GM21576 (cell line): ENCODE data around the gene RPUSD3.

Source experiments
- ATAC-seq: cut with Tn5 transposase; IDR thresholded peaks from one replicate; pipeline ENCODE4 v1.9.1; 2021; ENCODE audit warnings: mild to moderate bottlenecking, moderate library complexity; ENCODE audit not compliant: unreplicated experiment

Gene RPUSD3

DNA sequence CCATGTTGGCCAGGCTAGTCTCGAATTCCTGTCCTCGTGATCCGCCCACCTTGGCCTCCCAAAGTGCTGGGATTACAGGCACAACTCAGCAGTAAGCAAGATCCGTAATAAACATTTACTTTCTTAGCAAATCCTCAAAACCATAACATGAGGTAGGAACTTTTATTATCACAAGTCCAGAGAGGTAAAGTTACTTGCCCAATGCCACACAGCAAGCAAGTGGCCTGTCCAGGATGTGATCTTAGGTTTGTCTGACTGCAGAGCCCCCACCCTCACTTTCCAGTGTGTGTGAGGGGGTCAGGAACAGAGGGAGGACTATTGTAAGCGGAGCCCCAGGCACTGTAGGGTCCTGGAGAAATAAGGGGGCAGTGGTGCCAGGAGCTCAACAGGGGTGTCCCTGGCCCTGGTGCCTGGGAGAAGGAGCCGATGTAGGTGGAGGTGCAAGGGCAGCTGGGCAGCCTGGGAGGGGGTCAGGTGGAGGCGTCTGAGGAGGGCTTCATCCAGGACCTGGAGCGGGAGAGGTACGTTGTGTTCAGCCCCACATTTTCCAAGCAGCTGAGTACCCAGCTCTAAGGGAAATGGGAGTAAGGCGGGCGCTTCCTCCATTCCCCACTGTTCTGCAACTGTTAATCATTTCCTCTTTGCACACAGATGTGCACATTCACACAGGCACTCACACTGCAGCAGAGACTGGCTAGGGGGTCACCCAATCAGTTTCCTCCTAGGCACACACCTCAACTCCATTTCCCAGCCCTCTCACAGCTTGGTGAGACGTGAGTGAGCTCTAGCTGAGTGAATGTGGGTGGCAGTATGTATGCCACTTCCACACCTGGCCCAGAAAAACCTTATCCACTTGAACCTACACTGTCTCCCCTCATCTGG lies 5.9 kb downstream of the RPUSD3 start:
- ATAC-seq: no peak

DNA sequence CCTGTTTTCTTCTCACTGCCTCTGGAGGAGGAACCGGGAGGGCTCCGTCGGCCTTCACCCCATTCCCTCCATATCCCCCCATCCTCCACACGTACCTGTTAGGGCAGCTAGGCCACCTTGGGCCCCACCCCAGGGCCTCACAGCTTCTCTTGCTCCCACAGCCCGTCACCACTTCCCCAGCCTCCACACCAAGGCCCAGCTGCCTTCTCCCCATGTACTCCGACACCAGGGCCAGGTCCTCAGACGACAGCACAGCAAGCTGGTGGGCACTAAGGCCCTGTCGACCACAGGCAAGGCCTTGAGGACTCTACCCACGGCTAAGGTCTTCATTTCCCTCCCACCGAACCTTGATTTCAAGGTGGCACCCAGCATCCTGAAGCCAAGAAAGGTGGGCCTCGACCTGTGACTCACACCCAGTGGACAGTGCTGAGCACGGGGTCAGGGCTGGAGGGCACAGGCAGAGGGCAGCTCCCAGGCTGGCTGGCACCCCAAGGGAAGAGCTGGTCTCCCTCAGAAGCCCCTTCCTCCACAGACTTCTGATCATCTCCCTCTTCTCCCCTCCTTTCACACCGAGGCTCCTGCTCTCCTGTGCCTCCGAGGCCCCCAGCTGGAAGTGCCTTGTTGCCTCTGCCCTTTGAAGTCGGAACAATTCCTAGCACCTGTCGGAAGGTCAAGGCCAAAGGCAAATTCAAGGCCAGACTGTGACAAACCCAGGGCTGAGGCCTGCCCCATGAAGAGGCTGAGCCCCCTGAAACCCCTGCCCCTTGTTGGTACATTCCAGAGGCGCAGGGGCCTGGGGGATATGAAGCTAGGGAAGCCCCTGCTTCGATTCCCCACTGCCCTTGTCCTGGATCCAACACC lies 9.1 kb downstream of the RPUSD3 start:
- ATAC-seq: no peak

DNA sequence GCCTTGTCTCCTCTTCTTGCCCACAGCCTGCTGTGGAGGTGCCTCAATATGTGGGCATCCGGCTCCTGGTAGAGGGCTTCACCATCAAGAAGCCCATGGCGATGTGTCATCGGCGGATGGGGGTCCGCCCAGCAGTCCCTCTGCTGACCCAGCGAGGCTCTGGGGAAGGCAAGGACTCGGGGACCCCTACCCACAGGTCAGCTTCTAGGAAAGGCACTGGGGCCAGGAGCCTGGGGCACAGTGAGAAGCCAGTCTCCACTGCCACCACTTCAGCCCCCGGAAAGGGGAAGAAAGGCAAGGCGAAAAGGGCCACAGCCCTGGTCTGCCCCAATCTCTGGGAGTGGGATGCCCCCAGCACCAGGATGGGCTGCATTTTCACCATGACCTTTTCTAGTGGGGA lies 10.7 kb downstream of the RPUSD3 start:
- no peak for ATAC-seq

GRCh38 chr3:9831253-9831652 lies 12.6 kb downstream of the RPUSD3 start:
- ATAC-seq: no peak

GRCh38 chr3:9828801-9829755 lies 14.7 kb downstream of the RPUSD3 start:
- no peak for ATAC-seq

- ATAC-seq: no peak
Measured at GRCh38 chr3:9826815-9827573, 16.8 kb downstream of the RPUSD3 start.

DNA sequence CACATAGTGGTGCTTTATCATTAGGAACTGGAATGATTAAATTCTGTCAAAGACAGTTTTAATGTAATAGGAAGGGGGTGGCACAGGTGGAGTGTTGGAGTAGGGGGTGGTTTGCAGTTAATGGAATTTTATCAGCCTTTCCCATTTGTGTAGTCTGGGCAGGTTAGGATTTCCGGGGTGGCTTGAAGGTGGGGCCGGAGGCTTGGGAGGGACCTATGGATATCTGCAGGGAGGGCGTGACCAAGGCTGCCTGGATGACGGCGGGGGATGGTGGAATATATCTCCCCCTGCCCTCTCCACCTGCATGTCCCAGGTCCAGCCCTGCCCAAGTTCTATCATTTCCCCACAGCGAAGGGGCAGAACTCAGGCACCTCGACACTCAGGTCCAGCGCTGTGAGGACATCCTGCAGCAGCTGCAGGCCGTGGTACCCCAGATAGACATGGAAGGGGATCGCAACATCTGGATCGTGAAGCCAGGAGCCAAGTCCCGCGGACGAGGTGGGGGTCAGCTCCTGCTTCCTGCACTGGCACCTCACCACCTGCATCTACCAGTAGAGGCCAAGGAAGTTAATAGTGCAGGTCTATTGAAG lies 18.3 kb downstream of the RPUSD3 start:
- no peak for ATAC-seq

GRCh38 chr3:9820946-9821345 lies 22.9 kb downstream of the RPUSD3 start:
- no peak for ATAC-seq

DNA sequence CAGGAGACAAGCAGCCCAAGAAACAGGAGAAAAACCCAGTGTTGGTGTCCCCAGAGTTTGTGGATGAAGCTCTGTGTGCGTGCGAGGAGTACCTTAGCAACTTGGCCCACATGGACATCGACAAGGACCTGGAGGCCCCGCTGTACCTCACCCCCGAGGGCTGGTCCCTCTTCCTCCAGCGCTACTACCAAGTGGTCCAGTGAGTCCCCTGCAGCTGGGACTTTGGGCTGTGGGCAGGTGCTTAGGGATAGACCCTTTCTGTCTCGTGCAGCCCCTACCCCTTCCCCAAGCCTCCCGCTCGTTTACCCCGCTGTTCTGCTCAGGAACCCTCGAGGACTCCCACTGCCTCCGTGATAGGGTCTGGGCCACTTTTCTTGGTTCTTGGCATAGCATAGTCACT lies 23.3 kb downstream of the RPUSD3 start:
- ATAC-seq: no peak

GRCh38 chr3:9818666-9819335 lies 25.0 kb downstream of the RPUSD3 start:
- no peak for ATAC-seq

GRCh38 chr3:9817436-9817835 lies 26.4 kb downstream of the RPUSD3 start:
- ATAC-seq: no peak

DNA sequence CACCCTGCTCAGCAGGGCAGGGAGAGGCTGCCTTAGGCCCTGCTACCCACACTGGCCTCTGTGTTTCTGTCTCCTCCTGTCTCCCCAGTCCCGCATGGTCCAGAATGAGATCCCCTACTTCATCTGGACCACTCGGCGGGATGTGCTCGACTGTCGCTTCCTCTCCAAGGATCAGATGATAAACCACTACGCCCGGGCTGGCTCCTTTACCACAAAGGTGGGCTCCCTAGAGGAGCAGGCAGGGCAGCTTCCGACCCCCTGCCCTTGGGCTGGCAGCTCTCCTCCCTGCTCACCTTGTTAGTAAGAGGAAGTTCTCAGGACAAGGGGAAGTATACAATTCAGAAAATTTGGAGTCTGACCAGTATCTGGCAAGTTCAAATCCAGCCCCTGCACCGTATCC lies 27.8 kb downstream of the RPUSD3 start:
- ATAC-seq: no peak

DNA sequence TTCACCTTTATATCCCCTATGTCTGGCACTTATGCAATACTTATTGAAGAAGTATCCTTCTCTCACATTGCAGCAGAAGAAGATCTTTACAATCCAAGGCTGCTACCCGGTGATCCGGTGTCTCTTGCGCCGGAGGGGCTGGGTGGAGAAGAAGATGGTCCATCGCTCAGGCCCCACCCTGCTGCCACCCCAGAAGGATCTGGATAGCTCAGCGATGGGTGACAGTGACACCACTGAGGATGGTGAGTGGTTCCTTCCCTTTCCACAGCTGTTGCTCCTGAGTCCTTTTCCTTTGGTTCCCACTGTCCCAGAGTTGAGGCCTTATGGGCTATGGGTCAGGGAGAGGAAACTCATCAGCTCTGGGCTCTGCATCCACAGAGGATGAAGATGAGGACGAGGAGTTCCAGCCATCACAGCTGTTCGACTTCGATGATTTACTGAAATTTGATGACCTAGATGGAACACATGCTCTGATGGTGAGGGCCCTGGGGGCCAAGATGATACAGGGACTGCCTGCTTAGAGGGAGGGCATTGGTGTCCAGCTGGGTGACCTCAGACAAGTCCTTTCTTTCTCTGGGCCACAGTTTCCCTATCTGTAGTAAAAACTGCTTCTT lies 30.8 kb downstream of the RPUSD3 start:
- ATAC-seq: no peak

GRCh38 chr3:9810846-9811245 lies 33.0 kb downstream of the RPUSD3 start:
- no peak for ATAC-seq

GRCh38 chr3:9810433-9810770 lies 33.4 kb downstream of the RPUSD3 start:
- no peak for ATAC-seq

- ATAC-seq: peak; percentile 51
Measured at GRCh38 chr3:9809615-9810432, 34.0 kb downstream of the RPUSD3 start, which contains the start of gene TTLL3. TTLL3 (plus strand) TSS chr3:9810262; CDS start chr3:9810662, 400 bp downstream.

DNA sequence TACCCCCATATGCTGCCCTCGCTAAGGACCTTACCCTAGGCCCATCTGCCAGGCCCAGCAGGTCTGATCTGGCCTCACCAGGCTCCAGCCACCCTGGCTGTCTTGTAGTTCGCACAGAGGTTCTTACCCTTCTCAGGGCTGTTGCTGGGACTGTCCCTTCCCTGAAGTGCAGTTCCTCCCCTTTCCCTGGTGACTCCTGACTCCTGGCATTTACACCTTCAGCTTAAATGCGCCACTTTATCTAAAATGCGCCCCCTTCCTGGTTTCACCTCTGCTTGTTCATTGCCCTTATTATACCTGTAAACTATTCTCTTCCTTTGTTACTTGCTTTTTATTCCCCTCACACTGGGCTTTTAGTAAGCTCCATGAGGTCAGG lies 34.6 kb downstream of the RPUSD3 start:
- ATAC-seq: peak; percentile 15
